H1 (cell line): Measurements from ENCODE around the gene LAIR1. TPM values are rescaled to one million over a fixed set of nuclear protein-coding genes. Genes with fewer than 3 reads are reported as not detected.

Experiments used
- CTCF ChIA-PET: fragments of 300-600 bp; sonication (Branson Sonifier 250); formaldehyde crosslinking; loops from one replicate; lab custom pipeline; 2021; ENCODE audit not compliant: partially characterized antibody; lab: Charles Lee
- POLR2A ChIA-PET: fragments of 300-600 bp; sonication (Branson Sonifier 250); formaldehyde crosslinking; loops from one replicate; lab custom pipeline; 2021; ENCODE audit warnings: inconsistent platforms; ENCODE audit not compliant: partially characterized antibody; lab: Charles Lee
- DNase-seq, 2 experiments: peaks; one replicate each; pipeline versions ENCODE4 v3.0.0 to v3.0.0-alpha.2; 2010 to 2022; ENCODE audit warnings: low spot score in 2 of 2, low read depth in 1 of 2, mixed read lengths in 1 of 2
- FAIRE-seq: peaks from 2 replicates; lab custom pipeline; 2011; peaks lifted over from hg19 to GRCh38; lab: Jason Lieb, UNC
- H2AFZ ChIP-seq: 2 replicates; pipeline ENCODE4 v1.8.1; 2012; ENCODE audit warnings: low read length, inconsistent platforms
- H2AK5ac ChIP-seq: 2 replicates; pipeline ENCODE4 v1.6.1; 2013; ENCODE audit warnings: low read depth, low read length
- H2BK120ac ChIP-seq: replicated peaks from 2 replicates; pipeline ENCODE3; 2013; ENCODE audit warnings: low read depth, low read length, inconsistent platforms
- H2BK12ac ChIP-seq: 2 replicates; pipeline ENCODE4 v1.6.1; 2013; ENCODE audit warnings: low read depth, low read length
- H2BK15ac ChIP-seq: 2 replicates; pipeline ENCODE4 v1.6.1; 2013; ENCODE audit warnings: low read length
- H2BK20ac ChIP-seq: 2 replicates; pipeline ENCODE4 v1.6.1; 2013; ENCODE audit warnings: low read length
- H2BK5ac ChIP-seq: 2 replicates; pipeline ENCODE4 v1.6.1; 2013; ENCODE audit warnings: low read depth, low read length
- H3K14ac ChIP-seq: 2 replicates; pipeline ENCODE4 v1.6.1; 2013; ENCODE audit warnings: inconsistent platforms; ENCODE audit not compliant: insufficient read length
- H3K18ac ChIP-seq: 2 replicates; pipeline ENCODE4 v1.6.1; 2013; ENCODE audit warnings: low read length; ENCODE audit errors: extremely low read depth
- H3K23ac ChIP-seq: 2 replicates; pipeline ENCODE4 v1.6.1; 2013; ENCODE audit warnings: inconsistent platforms; ENCODE audit not compliant: insufficient read length
- H3K23me2 ChIP-seq: 2 replicates; pipeline ENCODE4 v1.6.1; 2013; ENCODE audit warnings: low read depth, low read length
- H3K27ac ChIP-seq: 2 replicates; pipeline ENCODE4 v1.6.1; 2011; ENCODE audit warnings: low read depth, low read length, inconsistent platforms
- H3K27me3 ChIP-seq, 4 experiments: replicated peaks in 1 of 4; 1 replicate in 1 of 4; 2 replicates in 3 of 4; pipeline versions ENCODE4 v1.6.1 to v1.8.1; 2011 to 2013; ENCODE audit warnings: low read length in 3 of 4, mild to moderate bottlenecking in 3 of 4, inconsistent platforms in 2 of 4, mixed read lengths in 2 of 4, moderate library complexity in 1 of 4; ENCODE audit not compliant: control insufficient read depth in 3 of 4, insufficient read depth in 3 of 4; ENCODE audit errors: extremely low read depth in 1 of 4
- H3K36me3 ChIP-seq, 4 experiments: 2 replicates each; pipeline versions ENCODE4 v1.6.1 to v1.8.1; 2011 to 2013; ENCODE audit warnings: mild to moderate bottlenecking in 4 of 4, low read length in 3 of 4, moderate library complexity in 2 of 4, control low read depth in 1 of 4, inconsistent platforms in 1 of 4; ENCODE audit not compliant: insufficient read depth in 4 of 4, control insufficient read depth in 2 of 4
- H3K4ac ChIP-seq: replicated peaks from 2 replicates; pipeline ENCODE3; 2013; ENCODE audit warnings: low read length, low read depth, mixed read lengths, inconsistent platforms; ENCODE audit not compliant: insufficient read length
- H3K4me1 ChIP-seq, 4 experiments: replicated peaks in 1 of 4; 1 replicate in 1 of 4; 2 replicates in 3 of 4; pipeline versions ENCODE4 v1.6.1 to v1.8.1; 2011 to 2013; ENCODE audit warnings: low read length in 3 of 4, inconsistent platforms in 2 of 4, mixed read lengths in 1 of 4; ENCODE audit not compliant: insufficient read depth in 4 of 4, control insufficient read depth in 3 of 4
- H3K4me2 ChIP-seq, 2 experiments: 2 replicates each; pipeline versions ENCODE4 v1.6.1 to v1.8.1; 2011 to 2013; ENCODE audit warnings: low read depth in 2 of 2, low read length in 2 of 2, control low read depth in 1 of 2, inconsistent platforms in 1 of 2, mild to moderate bottlenecking in 1 of 2; ENCODE audit not compliant: insufficient read depth in 1 of 2
- H3K4me3 ChIP-seq, 4 experiments: fragments of 200-600, 300-600 bp in 1 of 4; sonication (generic), shearing (Covaris generic), sonication (Bioruptor Twin) in 1 of 4; 2 replicates each; pipeline versions ENCODE4 v1.5.1 to v1.8.1; 2011 to 2016; ENCODE audit warnings: low read length in 4 of 4, low read depth in 3 of 4, control low read depth in 2 of 4, inconsistent platforms in 2 of 4, mild to moderate bottlenecking in 2 of 4, mixed read lengths in 1 of 4, moderate library complexity in 1 of 4; ENCODE audit not compliant: insufficient read depth in 2 of 4; ENCODE audit errors: extremely low read depth in 1 of 4
- H3K56ac ChIP-seq: replicated peaks from 2 replicates; pipeline ENCODE3; 2013; ENCODE audit warnings: low read depth, mild to moderate bottlenecking, mixed read lengths, low read length, inconsistent platforms; ENCODE audit not compliant: insufficient read length
- H3K79me1 ChIP-seq: 2 replicates; pipeline ENCODE4 v1.6.1; 2013; ENCODE audit warnings: low read depth, low read length, control low read depth
- H3K79me2 ChIP-seq, 2 experiments: 2 replicates each; pipeline versions ENCODE4 v1.6.1 to v1.8.1; 2012 to 2013; ENCODE audit warnings: low read length in 2 of 2, mild to moderate bottlenecking in 2 of 2, inconsistent platforms in 1 of 2; ENCODE audit not compliant: insufficient read depth in 2 of 2, control insufficient read depth in 1 of 2
- H3K9ac ChIP-seq, 4 experiments: replicated peaks in 1 of 4; 1 replicate in 1 of 4; 2 replicates in 3 of 4; pipeline versions ENCODE4 v1.6.1 to v1.8.1; 2011 to 2013; ENCODE audit warnings: low read depth in 3 of 4, low read length in 3 of 4, control low read depth in 2 of 4, mild to moderate bottlenecking in 2 of 4, moderate library complexity in 2 of 4, inconsistent platforms in 1 of 4; ENCODE audit errors: extremely low read depth in 1 of 4
- H3K9me3 ChIP-seq, 2 experiments: 2 replicates each; pipeline versions ENCODE4 v1.6.1 to v1.8.1; 2012 to 2013; ENCODE audit warnings: mild to moderate bottlenecking in 2 of 2, moderate library complexity in 2 of 2, control low read depth in 1 of 2, inconsistent platforms in 1 of 2, low read depth in 1 of 2, low read length in 1 of 2, mixed read lengths in 1 of 2; ENCODE audit not compliant: insufficient read depth in 2 of 2
- H4K20me1 ChIP-seq, 2 experiments: replicated peaks in 1 of 2; 2 replicates each; pipeline versions ENCODE3 to v1.8.1; 2011 to 2013; ENCODE audit warnings: inconsistent platforms in 2 of 2, low read length in 2 of 2, mild to moderate bottlenecking in 1 of 2; ENCODE audit not compliant: insufficient read depth in 2 of 2, control insufficient read depth in 1 of 2
- H4K5ac ChIP-seq: 2 replicates; pipeline ENCODE4 v1.6.1; 2013; ENCODE audit warnings: low read length, low read depth, mixed read lengths, inconsistent platforms; ENCODE audit not compliant: insufficient read length
- H4K8ac ChIP-seq: 2 replicates; pipeline ENCODE4 v1.8.0; 2013; ENCODE audit warnings: mild to moderate bottlenecking, moderate library complexity, low read length, inconsistent platforms; ENCODE audit not compliant: insufficient read depth; ENCODE audit errors: extremely low read depth
- H4K91ac ChIP-seq: replicated peaks from 2 replicates; pipeline ENCODE3; 2013; ENCODE audit warnings: low read length, mixed read lengths, inconsistent platforms; ENCODE audit not compliant: insufficient read length
- RAD21 ChIP-seq, 2 experiments: IDR thresholded peaks in 1 of 2; conservative IDR thresholded peaks in 1 of 2; 2 replicates each; pipeline ENCODE4 v1.6.1; 2011; ENCODE audit warnings: low read depth in 2 of 2, low read length in 2 of 2, improper control_type of control experiment in 1 of 2, inconsistent platforms in 1 of 2, mild to moderate bottlenecking in 1 of 2, moderate library complexity in 1 of 2
- RNF2 ChIP-seq: fragments of 200-900, 300-1000 bp; sonication (generic); IDR thresholded peaks from 2 replicates; pipeline ENCODE4 v1.7.1; 2016; ENCODE audit warnings: borderline replicate concordance, low read depth, mild to moderate bottlenecking, antibody characterized with exemption, low read length; ENCODE audit not compliant: poor library complexity, severe bottlenecking; ENCODE audit errors: missing control alignments
- RXRA ChIP-seq: IDR thresholded peaks from 2 replicates; pipeline ENCODE4 v1.6.1; 2011; ENCODE audit warnings: low read depth, mild to moderate bottlenecking, low read length, moderate library complexity; ENCODE audit not compliant: insufficient read depth
- TAF7 ChIP-seq: optimal IDR thresholded peaks from 2 replicates; pipeline ENCODE3; 2011; ENCODE audit warnings: low read depth, mild to moderate bottlenecking, inconsistent platforms, low read length, moderate library complexity, borderline replicate concordance
- TBP ChIP-seq: IDR thresholded peaks from 2 replicates; pipeline ENCODE4 v1.6.1; 2011; ENCODE audit warnings: low read depth, low read length, improper control_type of control experiment
- TEAD4 ChIP-seq: IDR thresholded peaks from 2 replicates; pipeline ENCODE4 v1.6.1; 2012; ENCODE audit warnings: low read depth, low read length, inconsistent platforms, mixed read lengths
- YY1 ChIP-seq: IDR thresholded peaks from 2 replicates; pipeline ENCODE4 v1.6.1; 2011; ENCODE audit warnings: low read depth, mild to moderate bottlenecking, low read length
- WGBS, 2 experiments: shearing (Covaris generic) in 1 of 2; methylation state at CpG; one replicate each; pipeline versions ENCODE4 v1.1.6 to v1.1.7; 2013 to 2015; ENCODE audit warnings: low lambda C conversion rate in 2 of 2, mixed read lengths in 2 of 2, inconsistent platforms in 1 of 2, low coverage in 1 of 2, missing lambda C conversion rate in 1 of 2; ENCODE audit not compliant: insufficient replicate concordance in 2 of 2, insufficient coverage in 1 of 2, insufficient read length in 1 of 2; ENCODE audit errors: extremely low coverage in 1 of 2, missing lambda C conversion rate in 1 of 2; 5-methylcytosine and 5-hydroxymethylcytosine counted together
- polyA plus RNA-seq, 7 experiments: library from polyadenylated mRNA; depleted of rRNA in 3 of 7; stranded (reverse) in 5 of 7; unstranded in 2 of 7; fragments of >200 nt in 5 of 7; fragments of 200-250 nt in 2 of 7; gene quantifications; 1 replicate in 5 of 7; 2 replicates in 1 of 7; 4 replicates in 1 of 7; pipeline versions ENCODE4 v1.2.1 to v1.2.3, GENCODE V29; 2011 to 2013; ENCODE audit warnings: missing spikeins in 2 of 7, mixed read lengths in 2 of 7
- total RNA-seq: library from RNA; stranded (reverse); fragmentation: NEBNext Ultra II Directional; extraction: Animal tissue kit (Norgen Biotek cat#: 25700); gene quantifications from 2 replicates; pipeline ENCODE4 v1.2.1, GENCODE V29; 2021
- TF ChIP-seq, protein P1 (sequence below), 3 experiments: IDR thresholded peaks; 1 replicate in 2 of 3; 2 replicates in 1 of 3; pipeline versions ENCODE4 v1.5.1 to v1.6.1; 2011; ENCODE audit warnings: low read length in 3 of 3, mild to moderate bottlenecking in 3 of 3, inconsistent platforms in 2 of 3, low read depth in 1 of 3, moderate library complexity in 1 of 3; ENCODE audit not compliant: insufficient read depth in 1 of 3; ENCODE audit errors: control extremely low read depth in 1 of 3

Gene LAIR1
- total and polyA plus RNA-seq, 2 of the 8 experiments (the other 6 are each of a cell fraction or from before 2014, with no cell fraction given): 0.18 TPM; not detected in 1

DNA sequence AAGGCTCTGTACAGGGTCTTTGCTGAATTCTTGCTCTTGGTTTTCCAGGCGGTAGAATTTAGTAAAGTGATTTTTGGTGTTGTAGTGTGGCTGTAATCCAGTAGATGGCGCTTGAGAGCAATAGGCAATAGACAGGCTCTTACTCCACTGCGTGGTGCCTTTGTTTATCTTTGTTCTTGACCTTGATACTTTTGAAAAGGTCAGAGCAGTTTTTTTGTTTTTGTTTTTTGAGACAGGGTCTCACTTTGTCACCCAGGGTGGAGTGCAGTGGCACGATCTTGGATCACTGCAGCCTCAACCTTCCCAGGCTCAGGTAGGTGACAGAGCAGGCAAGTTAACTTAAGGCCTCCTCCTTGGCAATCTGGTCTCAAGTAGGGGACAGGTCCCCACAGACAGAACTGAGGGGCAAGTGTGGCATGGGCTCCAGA, 39.5 kb downstream of the LAIR1 start:
- H3K4me1 ChIP-seq: peaks cover 0 to 7% (median 5%) of the 10 kb centered on the region in 4 experiments; a peak in 6 of 7 replicates

More for the DNA sequence above, 39.5 kb downstream of the LAIR1 start:
- H4K20me1 ChIP-seq: no peaks in the 10 kb centered on the region
- no peak overlapping the region for H3K56ac ChIP-seq
- H3K4me2 ChIP-seq: peak overlapping the region in 1 of 2 experiments; percentile 9; a peak in 2 of 4 replicates
- peak overlapping the region; percentile 79; the same call in 1 of the 2 replicates for H2AK5ac ChIP-seq
- H4K5ac ChIP-seq: no peak overlapping the region
- H3K18ac ChIP-seq: peak overlapping the region; percentile 75
- peak overlapping the region; percentile 81; the same call in 1 of the 2 replicates for H2BK5ac ChIP-seq
- no peak overlapping the region for H3K14ac ChIP-seq
- H3K27ac ChIP-seq: no peak overlapping the region
- WGBS, 2 experiments: 6% methylated on average over 4 of the region's 4 CpGs; no CpG with 5 or more reads in 1 of the 2 experiments
- peaks cover 0 to 2% (median 0%) of the 10 kb centered on the region in 4 experiments; a peak in 1 of 7 replicates for H3K27me3 ChIP-seq
- no peak for TF ChIP-seq RNF2
- TF ChIP-seq TEAD4: no peak
- TF ChIP-seq TBP: 0 out of 2 replicates have a peak, but pooled peaks have one; percentile 4
- TF ChIP-seq, protein P1, sequence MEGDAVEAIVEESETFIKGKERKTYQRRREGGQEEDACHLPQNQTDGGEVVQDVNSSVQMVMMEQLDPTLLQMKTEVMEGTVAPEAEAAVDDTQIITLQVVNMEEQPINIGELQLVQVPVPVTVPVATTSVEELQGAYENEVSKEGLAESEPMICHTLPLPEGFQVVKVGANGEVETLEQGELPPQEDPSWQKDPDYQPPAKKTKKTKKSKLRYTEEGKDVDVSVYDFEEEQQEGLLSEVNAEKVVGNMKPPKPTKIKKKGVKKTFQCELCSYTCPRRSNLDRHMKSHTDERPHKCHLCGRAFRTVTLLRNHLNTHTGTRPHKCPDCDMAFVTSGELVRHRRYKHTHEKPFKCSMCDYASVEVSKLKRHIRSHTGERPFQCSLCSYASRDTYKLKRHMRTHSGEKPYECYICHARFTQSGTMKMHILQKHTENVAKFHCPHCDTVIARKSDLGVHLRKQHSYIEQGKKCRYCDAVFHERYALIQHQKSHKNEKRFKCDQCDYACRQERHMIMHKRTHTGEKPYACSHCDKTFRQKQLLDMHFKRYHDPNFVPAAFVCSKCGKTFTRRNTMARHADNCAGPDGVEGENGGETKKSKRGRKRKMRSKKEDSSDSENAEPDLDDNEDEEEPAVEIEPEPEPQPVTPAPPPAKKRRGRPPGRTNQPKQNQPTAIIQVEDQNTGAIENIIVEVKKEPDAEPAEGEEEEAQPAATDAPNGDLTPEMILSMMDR (IDR thresholded peaks at IDR 0.05; ENCODE audit: control extremely low read depth in 1 of 3, insufficient read depth in 1 of 3, low read depth in 1 of 3, low read length in 3 of 3): peak in 2 of 3 experiments; percentile 74 to 87; a peak in 3 of 4 replicates
- TF ChIP-seq YY1: no peak
- no peak for TF ChIP-seq RXRA
- peak; percentile 31 for TF ChIP-seq TAF7
- peak; percentile 58 for TF ChIP-seq RAD21 (IDR thresholded peaks at IDR 0.05 in 1 of 2, conservative IDR thresholded peaks at IDR 0.05 in 1 of 2; ENCODE audit: low read depth in 2 of 2, low read length in 2 of 2)
- ChIA-PET CTCF (interaction anchor here (0.7 to 5.3 kb wide), 20 partner anchors 7 to 133 kb away, joined by 3 to 56 read pairs (median 4); partner anchors contain the start of gene LILRB5), POLR2A (interaction anchor here (1.1 kb wide), 1 partner anchor 72 kb away, joined by 3 read pairs; no protein-coding TSS in a partner anchor)
- peak overlapping the region; percentile 54 for H3K4ac ChIP-seq
- no peak overlapping the region for H2AFZ ChIP-seq
- H2BK20ac ChIP-seq: peak overlapping the region; percentile 90
- FAIRE-seq (peak; percentile 97), DNase-seq (peak in 1 of 2 experiments; percentile 65)
- peak overlapping the region; percentile 73; the same call in 1 of the 2 replicates for H4K8ac ChIP-seq
- peak overlapping the region; percentile 88 for H4K91ac ChIP-seq
- no peak overlapping the region for H3K23ac ChIP-seq
- H2BK120ac ChIP-seq: peak overlapping the region; percentile 75
- H3K9me3 ChIP-seq: peaks cover 7 to 10% of the 10 kb centered on the region in 2 experiments; a peak in 2 of 4 replicates
- H2BK12ac ChIP-seq: peak overlapping the region; percentile 52; the same call in 1 of the 2 replicates
- no peaks in the 10 kb centered on the region for H3K79me1 ChIP-seq
- peak overlapping the region; percentile 14; the same call in 1 of the 2 replicates for H2BK15ac ChIP-seq
- H3K4me3 ChIP-seq: no peak overlapping the region
- H3K36me3 ChIP-seq: no peaks in the 10 kb centered on the region
- peaks cover 2% of the 10 kb centered on the region for H3K23me2 ChIP-seq
- H3K79me2 ChIP-seq: no peaks in the 10 kb centered on the region
- H3K9ac ChIP-seq: no peak overlapping the region
